ENCODE data around the gene POLR3E. TPM values are rescaled to one million over a fixed set of nuclear protein-coding genes. Genes with fewer than 3 reads are reported as not detected.

The POLR3E gene
- total RNA-seq, 1 experiment from 2014 or later: 73.5 TPM

DNA sequence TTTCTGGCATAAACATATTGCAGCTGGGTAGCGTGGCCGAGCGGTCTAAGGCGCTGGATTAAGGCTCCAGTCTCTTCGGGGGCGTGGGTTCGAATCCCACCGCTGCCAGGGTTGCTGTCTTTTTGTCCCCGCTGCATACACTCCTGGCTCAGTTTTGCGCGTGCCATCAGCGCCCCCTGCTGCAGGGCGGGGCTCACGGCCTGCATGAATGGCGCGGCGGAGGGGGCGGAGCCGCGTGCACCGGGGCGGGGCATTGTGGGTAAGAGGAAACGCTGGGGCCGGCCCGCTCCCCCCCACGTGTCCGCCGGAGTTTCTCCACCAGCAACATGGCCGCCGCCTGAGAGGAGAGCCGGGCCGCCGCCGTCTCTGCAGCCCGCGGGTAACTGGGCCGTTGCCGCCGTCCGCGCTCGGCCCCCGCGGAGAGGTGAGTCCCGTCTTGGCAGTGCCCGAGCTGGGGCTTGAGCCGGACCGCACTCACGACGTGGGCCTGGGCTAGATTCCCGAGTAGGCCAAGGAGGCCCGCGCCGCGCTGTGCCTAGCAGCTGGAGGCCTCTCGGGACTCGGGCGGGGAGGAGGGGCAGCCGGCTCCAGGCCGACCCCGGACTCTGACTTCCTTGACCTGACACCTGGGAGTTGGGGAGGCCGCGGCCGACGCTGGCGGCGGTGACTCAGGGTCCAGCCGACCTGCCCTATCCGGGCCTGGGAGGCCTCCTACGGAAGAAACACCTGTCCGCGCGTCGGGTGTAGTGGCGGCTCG is at the start of gene POLR3E (continued):
- TF ChIP-seq CBFB (CRISPR knock-in tag; IDR thresholded peaks at IDR 0.05; ENCODE audit: low read depth) (no peak), TCF7 (CRISPR knock-in tag; IDR thresholded peaks at IDR 0.05; ENCODE audit: low read depth) (peak; percentile 79; the same call in 1 of the 2 replicates), ZNF219 (CRISPR knock-in tag; IDR thresholded peaks at IDR 0.05; ENCODE audit: borderline replicate concordance) (no peak), ATF1 (CRISPR knock-in tag; IDR thresholded peaks at IDR 0.05) (no peak), ZNF121 (CRISPR knock-in tag; IDR thresholded peaks at IDR 0.05) (no peak), FOXJ3 (CRISPR knock-in tag; IDR thresholded peaks at IDR 0.05; ENCODE audit: borderline replicate concordance) (no peak), ELF4 (CRISPR knock-in tag; IDR thresholded peaks at IDR 0.05; ENCODE audit: low read depth) (peak; percentile 90), RELA (CRISPR knock-in tag; IDR thresholded peaks at IDR 0.05; ENCODE audit: borderline replicate concordance) (peak; percentile 68; the same call in 1 of the 2 replicates), NFYB (CRISPR knock-in tag; conservative IDR thresholded peaks at IDR 0.05; ENCODE audit: low read depth) (no peak; the same call in 1 of the 2 replicates), FOXK1 (CRISPR knock-in tag; IDR thresholded peaks at IDR 0.05) (peak; percentile 88), NR2C2 (CRISPR knock-in tag; IDR thresholded peaks at IDR 0.05) (no peak; the same call in 1 of the 2 replicates), MYBL2 (CRISPR knock-in tag; IDR thresholded peaks at IDR 0.05) (peak; percentile 89; the same call in 1 of the 2 replicates), SOX15 (CRISPR knock-in tag; IDR thresholded peaks at IDR 0.05) (no peak), CREM (CRISPR knock-in tag; IDR thresholded peaks at IDR 0.05) (peak; percentile 80)
- TF ChIP-seq, protein P1, sequence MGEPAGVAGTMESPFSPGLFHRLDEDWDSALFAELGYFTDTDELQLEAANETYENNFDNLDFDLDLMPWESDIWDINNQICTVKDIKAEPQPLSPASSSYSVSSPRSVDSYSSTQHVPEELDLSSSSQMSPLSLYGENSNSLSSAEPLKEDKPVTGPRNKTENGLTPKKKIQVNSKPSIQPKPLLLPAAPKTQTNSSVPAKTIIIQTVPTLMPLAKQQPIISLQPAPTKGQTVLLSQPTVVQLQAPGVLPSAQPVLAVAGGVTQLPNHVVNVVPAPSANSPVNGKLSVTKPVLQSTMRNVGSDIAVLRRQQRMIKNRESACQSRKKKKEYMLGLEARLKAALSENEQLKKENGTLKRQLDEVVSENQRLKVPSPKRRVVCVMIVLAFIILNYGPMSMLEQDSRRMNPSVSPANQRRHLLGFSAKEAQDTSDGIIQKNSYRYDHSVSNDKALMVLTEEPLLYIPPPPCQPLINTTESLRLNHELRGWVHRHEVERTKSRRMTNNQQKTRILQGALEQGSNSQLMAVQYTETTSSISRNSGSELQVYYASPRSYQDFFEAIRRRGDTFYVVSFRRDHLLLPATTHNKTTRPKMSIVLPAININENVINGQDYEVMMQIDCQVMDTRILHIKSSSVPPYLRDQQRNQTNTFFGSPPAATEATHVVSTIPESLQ (CRISPR knock-in tag; IDR thresholded peaks at IDR 0.05): no peak
- TF ChIP-seq, protein P2, sequence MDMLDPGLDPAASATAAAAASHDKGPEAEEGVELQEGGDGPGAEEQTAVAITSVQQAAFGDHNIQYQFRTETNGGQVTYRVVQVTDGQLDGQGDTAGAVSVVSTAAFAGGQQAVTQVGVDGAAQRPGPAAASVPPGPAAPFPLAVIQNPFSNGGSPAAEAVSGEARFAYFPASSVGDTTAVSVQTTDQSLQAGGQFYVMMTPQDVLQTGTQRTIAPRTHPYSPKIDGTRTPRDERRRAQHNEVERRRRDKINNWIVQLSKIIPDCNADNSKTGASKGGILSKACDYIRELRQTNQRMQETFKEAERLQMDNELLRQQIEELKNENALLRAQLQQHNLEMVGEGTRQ (CRISPR knock-in tag; IDR thresholded peaks at IDR 0.05): peak; percentile 89
- TF ChIP-seq, protein P3, sequence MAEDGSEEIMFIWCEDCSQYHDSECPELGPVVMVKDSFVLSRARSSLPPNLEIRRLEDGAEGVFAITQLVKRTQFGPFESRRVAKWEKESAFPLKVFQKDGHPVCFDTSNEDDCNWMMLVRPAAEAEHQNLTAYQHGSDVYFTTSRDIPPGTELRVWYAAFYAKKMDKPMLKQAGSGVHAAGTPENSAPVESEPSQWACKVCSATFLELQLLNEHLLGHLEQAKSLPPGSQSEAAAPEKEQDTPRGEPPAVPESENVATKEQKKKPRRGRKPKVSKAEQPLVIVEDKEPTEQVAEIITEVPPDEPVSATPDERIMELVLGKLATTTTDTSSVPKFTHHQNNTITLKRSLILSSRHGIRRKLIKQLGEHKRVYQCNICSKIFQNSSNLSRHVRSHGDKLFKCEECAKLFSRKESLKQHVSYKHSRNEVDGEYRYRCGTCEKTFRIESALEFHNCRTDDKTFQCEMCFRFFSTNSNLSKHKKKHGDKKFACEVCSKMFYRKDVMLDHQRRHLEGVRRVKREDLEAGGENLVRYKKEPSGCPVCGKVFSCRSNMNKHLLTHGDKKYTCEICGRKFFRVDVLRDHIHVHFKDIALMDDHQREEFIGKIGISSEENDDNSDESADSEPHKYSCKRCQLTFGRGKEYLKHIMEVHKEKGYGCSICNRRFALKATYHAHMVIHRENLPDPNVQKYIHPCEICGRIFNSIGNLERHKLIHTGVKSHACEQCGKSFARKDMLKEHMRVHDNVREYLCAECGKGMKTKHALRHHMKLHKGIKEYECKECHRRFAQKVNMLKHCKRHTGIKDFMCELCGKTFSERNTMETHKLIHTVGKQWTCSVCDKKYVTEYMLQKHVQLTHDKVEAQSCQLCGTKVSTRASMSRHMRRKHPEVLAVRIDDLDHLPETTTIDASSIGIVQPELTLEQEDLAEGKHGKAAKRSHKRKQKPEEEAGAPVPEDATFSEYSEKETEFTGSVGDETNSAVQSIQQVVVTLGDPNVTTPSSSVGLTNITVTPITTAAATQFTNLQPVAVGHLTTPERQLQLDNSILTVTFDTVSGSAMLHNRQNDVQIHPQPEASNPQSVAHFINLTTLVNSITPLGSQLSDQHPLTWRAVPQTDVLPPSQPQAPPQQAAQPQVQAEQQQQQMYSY (CRISPR knock-in tag; IDR thresholded peaks at IDR 0.05): no peak; the same call in 1 of the 2 replicates
- TF ChIP-seq, protein P4, sequence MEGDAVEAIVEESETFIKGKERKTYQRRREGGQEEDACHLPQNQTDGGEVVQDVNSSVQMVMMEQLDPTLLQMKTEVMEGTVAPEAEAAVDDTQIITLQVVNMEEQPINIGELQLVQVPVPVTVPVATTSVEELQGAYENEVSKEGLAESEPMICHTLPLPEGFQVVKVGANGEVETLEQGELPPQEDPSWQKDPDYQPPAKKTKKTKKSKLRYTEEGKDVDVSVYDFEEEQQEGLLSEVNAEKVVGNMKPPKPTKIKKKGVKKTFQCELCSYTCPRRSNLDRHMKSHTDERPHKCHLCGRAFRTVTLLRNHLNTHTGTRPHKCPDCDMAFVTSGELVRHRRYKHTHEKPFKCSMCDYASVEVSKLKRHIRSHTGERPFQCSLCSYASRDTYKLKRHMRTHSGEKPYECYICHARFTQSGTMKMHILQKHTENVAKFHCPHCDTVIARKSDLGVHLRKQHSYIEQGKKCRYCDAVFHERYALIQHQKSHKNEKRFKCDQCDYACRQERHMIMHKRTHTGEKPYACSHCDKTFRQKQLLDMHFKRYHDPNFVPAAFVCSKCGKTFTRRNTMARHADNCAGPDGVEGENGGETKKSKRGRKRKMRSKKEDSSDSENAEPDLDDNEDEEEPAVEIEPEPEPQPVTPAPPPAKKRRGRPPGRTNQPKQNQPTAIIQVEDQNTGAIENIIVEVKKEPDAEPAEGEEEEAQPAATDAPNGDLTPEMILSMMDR (IDR thresholded peaks at IDR 0.05): peak; percentile 56
- TF ChIP-seq, protein P5, sequence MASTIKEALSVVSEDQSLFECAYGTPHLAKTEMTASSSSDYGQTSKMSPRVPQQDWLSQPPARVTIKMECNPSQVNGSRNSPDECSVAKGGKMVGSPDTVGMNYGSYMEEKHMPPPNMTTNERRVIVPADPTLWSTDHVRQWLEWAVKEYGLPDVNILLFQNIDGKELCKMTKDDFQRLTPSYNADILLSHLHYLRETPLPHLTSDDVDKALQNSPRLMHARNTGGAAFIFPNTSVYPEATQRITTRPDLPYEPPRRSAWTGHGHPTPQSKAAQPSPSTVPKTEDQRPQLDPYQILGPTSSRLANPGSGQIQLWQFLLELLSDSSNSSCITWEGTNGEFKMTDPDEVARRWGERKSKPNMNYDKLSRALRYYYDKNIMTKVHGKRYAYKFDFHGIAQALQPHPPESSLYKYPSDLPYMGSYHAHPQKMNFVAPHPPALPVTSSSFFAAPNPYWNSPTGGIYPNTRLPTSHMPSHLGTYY (CRISPR knock-in tag; IDR thresholded peaks at IDR 0.05): no peak
- TF ChIP-seq, protein P6, sequence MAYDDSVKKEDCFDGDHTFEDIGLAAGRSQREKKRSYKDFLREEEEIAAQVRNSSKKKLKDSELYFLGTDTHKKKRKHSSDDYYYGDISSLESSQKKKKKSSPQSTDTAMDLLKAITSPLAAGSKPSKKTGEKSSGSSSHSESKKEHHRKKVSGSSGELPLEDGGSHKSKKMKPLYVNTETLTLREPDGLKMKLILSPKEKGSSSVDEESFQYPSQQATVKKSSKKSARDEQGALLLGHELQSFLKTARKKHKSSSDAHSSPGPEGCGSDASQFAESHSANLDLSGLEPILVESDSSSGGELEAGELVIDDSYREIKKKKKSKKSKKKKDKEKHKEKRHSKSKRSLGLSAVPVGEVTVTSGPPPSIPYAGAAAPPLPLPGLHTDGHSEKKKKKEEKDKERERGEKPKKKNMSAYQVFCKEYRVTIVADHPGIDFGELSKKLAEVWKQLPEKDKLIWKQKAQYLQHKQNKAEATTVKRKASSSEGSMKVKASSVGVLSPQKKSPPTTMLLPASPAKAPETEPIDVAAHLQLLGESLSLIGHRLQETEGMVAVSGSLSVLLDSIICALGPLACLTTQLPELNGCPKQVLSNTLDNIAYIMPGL (CRISPR knock-in tag; IDR thresholded peaks at IDR 0.05): peak; percentile 100
- TF ChIP-seq, protein P7, sequence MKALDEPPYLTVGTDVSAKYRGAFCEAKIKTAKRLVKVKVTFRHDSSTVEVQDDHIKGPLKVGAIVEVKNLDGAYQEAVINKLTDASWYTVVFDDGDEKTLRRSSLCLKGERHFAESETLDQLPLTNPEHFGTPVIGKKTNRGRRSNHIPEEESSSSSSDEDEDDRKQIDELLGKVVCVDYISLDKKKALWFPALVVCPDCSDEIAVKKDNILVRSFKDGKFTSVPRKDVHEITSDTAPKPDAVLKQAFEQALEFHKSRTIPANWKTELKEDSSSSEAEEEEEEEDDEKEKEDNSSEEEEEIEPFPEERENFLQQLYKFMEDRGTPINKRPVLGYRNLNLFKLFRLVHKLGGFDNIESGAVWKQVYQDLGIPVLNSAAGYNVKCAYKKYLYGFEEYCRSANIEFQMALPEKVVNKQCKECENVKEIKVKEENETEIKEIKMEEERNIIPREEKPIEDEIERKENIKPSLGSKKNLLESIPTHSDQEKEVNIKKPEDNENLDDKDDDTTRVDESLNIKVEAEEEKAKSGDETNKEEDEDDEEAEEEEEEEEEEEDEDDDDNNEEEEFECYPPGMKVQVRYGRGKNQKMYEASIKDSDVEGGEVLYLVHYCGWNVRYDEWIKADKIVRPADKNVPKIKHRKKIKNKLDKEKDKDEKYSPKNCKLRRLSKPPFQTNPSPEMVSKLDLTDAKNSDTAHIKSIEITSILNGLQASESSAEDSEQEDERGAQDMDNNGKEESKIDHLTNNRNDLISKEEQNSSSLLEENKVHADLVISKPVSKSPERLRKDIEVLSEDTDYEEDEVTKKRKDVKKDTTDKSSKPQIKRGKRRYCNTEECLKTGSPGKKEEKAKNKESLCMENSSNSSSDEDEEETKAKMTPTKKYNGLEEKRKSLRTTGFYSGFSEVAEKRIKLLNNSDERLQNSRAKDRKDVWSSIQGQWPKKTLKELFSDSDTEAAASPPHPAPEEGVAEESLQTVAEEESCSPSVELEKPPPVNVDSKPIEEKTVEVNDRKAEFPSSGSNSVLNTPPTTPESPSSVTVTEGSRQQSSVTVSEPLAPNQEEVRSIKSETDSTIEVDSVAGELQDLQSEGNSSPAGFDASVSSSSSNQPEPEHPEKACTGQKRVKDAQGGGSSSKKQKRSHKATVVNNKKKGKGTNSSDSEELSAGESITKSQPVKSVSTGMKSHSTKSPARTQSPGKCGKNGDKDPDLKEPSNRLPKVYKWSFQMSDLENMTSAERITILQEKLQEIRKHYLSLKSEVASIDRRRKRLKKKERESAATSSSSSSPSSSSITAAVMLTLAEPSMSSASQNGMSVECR (CRISPR knock-in tag; IDR thresholded peaks at IDR 0.05; ENCODE audit: borderline replicate concordance): peak; percentile 92; the same call in 1 of the 2 replicates

All from WTC11 (cell line).